Right lobe of liver (tissue), 4 donors: ENCODE results near the gene PIK3R3.

ENCODE experiments used
- CTCF ChIP-seq, 4 donors: fragments of 200-600 bp in 3 of 4; fragments of 450-650 bp in 1 of 4; IDR thresholded peaks; one replicate each; pipeline versions ENCODE4 v1.5.1 to v1.8.0; 2016 to 2022; ENCODE audit warnings: antibody characterized with exemption in 4 of 4, mild to moderate bottlenecking in 2 of 4
- POLR2A ChIP-seq: fragments of 450-650 bp; IDR thresholded peaks from one replicate; pipeline ENCODE4 v1.6.1; 2017; ENCODE audit warnings: antibody characterized with exemption, mild to moderate bottlenecking
- donor health status: DM: no; HTN: no; CAD: no.
- donor health status: DM: no; HTN: no; CAD: no.
- donor health status: DM: no; HTN: yes; CAD: no.

GRCh38 chr1:46076343-46076742 is 56.1 kb downstream of the PIK3R3 start:
- TF ChIP-seq CTCF (IDR thresholded peaks at IDR 0.05) (no peak), POLR2A (no peak)
